SH-SY5Y (cell line): ENCODE results near the gene RBM19.

Source experiments
- GATA2 ChIP-seq: IDR thresholded peaks from 2 replicates; pipeline ENCODE4 v1.6.1; 2011; ENCODE audit warnings: mild to moderate bottlenecking, low read depth, low read length
- GATA3 ChIP-seq: IDR thresholded peaks from 2 replicates; pipeline ENCODE4 v1.6.1; 2011; ENCODE audit warnings: low read depth, mild to moderate bottlenecking, low read length, moderate library complexity

DNA sequence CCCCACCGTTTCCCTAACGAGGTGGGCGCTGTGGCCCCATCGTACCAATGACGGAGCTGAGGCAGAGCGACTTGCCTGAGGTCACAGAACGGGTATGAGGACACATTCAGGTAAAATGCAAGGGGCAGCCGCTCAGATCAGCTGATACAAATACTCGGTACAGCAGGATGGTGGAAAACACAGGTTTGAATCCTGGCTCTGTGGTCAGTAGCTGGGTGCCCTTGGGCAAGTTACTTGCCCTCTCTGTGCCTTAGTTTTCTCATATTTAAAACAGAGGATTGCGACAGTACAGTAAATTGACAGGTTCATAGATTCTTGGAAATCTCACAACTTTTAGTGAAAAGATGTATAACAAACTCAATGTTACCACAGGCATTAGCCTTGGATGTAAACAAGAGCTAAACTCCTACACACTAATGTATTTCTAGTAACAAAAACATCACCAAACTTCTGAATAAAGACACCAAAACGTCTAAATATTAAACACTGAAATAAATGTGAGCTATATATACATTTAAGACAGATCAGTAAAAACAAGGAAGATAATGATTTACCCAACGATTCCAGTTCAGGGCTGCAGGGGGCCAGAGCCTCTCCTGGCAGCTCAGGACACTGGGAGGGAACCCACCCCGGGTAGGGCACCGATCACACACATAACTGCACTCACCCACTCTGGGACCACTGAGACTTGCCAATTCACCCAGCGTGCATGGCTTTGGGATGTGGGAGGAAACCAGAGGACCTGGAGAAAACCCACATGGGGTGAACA lies 128.4 kb downstream of the RBM19 start:
- TF ChIP-seq GATA3 (no peak), GATA2 (no peak)
